ENCODE measurements around the gene ZNF764. TPM values are rescaled to one million over a fixed set of nuclear protein-coding genes. Genes with fewer than 3 reads are reported as not detected.

Gene ZNF764
- total RNA-seq, 1 experiment from 2014 or later: 8.3 TPM

DNA sequence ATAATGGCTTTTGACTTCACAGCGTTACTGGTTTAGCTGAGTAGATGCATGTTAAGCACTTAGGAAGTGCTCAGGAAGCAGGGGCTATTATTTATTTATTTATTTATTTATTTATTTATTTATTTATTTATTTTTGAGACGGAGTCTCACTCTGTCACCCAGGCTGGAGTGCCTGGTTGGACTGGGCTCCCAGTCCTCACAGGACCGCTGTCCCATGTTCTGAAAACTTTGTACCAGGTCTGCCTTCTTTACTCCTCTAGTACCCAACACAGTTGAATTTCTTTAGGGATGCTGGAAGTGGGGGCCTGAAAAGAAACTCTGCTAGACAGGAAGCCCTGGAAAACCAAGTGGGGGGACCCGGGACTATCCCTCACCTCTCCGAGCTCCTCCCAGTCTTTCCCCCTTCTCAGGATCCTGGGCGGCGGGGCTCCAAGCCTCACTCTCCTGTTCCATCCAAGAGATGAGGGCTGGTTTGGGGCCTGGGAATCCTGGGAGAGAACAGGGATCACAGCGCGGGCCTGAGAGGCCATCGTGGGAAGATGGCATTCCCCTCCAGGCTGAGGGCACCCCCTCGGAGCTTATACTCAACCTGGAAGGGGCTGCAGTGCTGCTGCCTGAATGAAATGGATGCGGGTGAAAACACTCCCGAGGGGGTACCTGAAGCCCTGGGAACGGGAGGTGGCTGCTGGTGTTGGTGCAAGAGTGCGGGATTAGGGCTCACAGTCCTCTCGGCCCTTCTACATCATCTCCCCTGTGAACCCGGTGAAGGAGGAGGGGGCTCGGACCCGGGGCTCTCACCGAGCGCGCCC lies 12.7 kb upstream of the ZNF764 start:
- peak; percentile 7 for DNase-seq (ENCODE audit: low spot score)

DNA sequence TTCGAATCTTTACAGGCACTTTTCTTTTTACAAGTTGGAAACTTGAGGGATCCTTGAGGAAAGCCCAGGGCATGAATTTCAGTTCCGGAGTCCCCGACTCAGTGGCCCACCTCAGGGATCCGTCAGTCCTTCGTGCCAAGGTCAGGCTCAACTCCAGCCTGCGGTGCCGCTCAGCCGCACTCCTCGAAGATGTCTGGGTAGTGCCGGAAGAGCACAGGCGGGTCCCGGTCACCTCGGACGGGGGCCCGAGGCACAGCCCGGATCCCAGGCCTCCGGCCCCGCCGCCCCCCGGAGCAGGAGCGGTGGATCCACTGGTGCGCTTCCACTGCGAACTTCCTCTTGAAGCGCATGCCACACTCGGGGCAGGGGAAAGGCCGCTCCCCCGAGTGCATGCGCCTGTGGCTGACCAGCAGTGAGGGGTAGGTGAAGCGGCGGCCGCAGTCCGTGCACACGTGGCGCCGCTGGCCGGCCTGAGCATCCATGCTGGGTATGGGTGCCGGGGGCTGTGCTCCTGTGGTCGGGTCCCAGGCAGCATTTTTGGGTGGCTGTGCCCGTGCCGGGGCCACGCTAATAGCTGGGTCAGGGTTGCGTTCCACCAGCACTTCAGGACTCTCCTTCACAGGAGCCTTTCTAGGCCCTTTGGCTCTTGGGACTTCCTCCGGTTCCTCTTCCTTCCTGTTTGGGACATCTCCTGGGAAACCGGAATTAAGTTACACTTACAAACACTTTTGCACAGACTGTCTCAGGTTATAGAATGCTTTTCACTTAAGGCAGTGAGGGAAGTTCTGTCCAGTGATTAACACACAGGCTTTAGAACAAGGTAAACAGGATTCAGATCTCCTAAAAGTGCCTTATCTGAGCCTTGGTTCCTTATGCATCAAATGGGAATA lies 11.8 kb upstream of the ZNF764 start:
- DNase-seq (ENCODE audit: low spot score): no peak

DNA sequence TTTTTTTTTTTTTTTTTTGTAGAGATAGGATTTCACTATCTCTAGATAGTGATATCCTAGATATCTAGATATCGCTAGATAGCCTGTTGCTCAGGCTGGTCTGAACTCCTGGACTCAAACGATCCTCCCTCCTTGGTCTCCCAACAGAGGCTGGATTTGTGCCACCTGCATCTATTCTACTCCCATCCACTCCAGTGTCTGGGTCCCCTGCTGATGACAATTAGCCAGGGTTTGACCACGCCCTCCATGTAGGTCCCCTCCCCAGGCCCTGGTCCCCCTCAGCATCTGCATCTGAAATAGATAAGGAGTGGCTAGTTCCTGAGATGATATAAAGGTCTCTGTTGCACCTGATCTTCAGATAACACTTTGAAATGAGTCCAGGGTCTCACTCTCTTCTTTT lies 11.1 kb upstream of the ZNF764 start:
- DNase-seq (ENCODE audit: low spot score): no peak

DNA sequence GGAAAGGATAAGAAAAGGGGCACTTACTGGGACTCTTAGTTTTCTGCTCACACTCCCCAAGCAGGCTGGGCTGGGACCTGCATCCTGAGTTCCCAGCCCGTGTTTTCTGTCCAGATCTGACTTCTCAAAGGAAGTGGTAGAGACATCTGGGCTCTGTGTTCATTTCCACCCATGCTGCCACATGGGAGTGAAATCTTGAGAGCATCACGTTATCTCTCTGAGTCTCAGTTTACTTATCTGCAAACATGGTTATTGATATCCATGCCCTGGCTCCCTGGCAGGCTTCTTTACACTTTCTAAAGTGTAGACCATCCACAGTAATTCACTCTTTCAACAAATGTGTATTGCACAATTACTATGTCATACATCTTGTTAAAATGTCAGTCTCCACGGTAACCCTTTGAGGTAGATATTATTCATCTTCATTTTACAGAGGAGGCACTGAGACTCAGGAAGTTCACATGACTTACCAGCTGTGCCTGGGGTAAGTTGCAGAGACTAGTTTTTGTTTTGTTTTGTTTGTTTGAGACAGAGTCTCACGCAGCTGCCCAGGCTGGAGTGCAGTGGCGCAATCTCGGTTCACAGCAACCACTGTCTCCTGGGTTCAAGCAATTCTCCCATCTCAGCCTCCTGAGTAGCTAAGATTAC lies 9.9 kb upstream of the ZNF764 start:
- no peak for DNase-seq (ENCODE audit: low spot score)

DNA sequence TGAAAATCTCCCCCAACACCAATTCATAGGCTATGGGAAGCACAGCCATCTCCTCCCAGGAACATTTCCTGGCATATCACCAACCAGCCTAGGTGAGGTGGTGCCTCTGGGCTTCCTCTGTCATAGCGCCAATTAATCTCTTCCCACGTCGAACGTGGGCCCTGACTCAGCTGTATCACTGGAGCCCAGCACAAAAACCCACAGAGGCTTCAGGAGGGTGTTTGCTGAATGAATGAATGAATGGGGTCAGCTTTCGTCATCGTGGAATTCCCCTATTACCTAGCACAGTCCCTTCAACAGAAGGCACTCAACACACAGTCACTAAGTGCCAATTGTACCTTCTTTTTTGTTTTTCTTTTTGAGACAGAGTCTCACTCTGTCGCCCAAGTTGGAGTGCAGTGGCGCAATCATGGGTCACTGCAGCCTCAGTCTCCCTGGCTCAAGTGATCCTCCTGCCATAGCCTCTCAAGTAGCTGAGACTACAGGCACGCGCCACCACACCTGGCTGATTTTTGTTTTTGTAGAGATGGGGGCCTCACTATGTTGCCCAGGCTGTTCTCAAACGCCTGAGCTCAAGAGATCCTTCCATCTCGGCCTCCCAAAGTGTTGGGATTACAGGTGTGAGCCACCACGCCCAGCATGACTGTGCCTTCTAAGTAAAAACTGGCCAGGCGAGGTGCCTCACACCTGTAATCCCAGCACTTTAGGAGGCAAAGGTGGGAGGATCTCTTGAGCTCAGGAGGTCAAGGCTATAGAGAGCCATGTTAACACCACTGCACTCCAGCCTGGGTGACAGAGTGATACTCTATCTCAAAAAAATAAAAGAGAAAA lies 9.2 kb upstream of the ZNF764 start:
- DNase-seq (ENCODE audit: low spot score): no peak

DNA sequence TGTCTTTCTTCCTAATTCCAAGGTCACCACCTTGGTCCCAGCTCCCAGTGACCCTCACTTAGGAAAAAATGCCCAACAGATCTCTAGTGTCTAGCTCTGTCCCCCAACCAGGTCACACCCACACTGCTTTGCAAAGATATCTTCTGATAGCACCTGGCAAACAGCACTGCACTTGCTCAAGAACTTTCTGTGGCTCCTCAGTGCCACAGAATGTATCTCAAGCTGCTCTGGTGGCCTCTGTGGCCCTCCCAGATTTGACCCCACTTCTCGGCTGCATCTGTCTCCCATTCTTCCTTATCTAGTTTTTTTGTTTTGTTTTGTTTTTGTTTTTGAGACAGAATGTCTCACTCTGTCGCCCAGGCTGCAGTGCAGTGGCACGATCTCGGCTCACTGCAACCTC lies 8.4 kb upstream of the ZNF764 start:
- DNase-seq (ENCODE audit: low spot score): no peak

DNA sequence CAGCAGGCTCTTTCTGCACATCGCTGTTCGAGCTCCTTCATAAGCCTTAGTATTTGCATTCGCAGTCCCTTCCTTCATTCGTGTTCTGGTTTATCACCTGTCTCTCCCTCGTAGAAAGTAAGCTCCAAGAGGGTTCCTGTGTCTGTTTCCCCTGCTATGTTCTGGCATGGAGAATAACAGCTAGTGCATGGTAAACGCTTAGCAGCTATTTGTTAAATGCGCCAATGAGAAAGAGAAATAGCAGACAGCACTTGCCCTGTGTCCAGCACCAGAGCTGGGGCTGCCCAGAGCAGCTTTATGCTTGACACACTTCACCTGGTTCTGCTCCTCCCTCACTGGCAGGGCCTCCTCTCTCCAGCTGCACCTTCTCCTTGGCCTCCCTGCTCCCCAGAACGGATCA lies 7.8 kb upstream of the ZNF764 start:
- no peak for DNase-seq (ENCODE audit: low spot score)

DNA sequence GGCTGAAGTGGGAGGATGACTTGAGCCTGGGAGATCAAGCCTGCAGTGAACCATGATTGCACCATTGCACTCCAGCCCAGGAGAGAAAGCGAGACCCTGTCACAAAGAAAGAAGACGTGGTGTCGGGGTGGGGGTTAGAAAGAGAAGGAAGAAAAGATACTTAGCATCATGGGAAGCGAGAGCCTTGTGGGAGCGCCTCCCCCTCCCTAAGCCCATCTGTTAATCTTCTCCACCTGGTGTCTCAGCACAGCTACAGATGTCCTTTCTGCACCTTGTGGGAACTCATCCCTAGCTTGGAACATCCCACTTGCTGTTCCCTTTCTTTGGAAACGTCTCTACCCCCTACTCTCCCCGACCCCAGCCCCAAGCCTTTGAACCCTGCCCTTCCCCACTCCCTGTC lies 7.4 kb upstream of the ZNF764 start:
- no peak for DNase-seq (ENCODE audit: low spot score)

DNA sequence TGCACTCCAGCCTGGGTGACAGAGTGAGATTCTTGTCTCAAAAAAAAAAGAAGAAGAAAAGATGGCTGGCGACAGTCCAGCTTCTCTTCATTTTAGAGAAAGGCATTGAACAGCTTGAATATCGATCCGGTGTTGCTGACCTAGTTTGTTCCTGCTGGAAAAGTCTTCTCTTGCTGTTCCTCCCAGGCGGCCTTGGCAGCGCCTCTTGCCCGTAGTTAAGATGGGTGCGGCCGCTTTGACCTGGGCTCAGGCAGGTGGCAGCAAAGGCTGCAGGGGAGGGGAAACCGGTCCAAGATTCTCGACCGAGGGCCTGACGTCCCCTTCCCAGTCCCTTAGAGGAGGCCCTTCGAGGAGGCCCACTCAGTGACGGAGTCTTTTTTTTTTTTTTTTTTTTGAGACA lies 3.8 kb upstream of the ZNF764 start:
- DNase-seq (ENCODE audit: low spot score): peak; percentile 59

DNA sequence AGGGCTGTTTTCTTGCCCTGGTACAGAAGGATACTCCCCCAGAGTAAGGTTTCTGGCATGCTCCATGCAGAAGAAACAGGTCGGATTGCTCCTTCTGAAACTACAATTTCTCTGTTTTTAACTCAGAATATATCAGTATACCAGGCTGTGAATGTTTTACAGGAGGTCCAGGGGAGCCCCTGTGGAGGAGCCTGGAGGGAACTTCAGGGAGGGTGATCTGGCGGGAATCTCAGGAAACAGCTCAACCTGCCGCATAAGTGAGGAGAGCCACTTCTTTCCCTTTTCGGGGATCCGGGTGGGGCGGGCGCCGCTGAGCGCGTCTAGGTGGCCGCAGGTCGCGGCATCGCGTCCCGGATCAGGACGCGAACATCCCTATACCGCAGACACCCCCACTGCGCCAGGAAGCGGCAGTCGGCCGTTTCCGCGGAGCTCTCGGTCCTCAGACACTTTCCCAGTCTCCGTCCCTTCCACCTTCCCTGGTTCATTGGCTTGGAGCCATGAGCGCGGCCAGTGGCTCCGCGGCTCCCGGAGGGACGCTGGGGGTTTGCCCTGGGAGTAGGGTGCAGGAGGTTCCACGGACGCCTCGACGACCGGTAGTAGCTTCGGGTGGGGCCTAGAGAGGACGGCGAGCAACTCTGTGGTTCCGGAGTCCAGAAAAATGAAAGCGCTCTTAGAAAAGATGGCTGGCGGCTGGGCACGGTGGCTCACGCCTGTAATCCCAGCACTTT lies 3.1 kb upstream of the ZNF764 start:
- DNase-seq (ENCODE audit: low spot score): peak; percentile 72

DNA sequence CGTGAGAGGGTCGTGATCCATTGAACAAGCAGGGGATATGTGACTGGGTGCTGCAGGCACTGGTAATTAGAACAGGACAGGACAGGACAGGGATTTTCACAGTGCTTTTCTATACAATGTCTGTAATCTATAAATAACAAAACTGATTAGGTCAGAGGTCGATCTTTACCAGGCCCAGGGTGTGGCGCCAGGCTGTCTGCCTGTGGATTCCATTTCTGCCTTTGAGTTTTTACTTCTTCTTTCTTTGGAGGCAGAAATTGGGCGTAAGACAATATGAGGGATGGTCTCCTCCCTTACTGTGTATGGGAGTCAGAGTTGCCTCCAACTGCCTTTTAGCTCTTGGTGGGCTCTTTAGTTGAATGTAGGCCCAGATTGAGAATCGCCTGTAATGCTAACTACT lies 1.5 kb upstream of the ZNF764 start:
- no peak for DNase-seq (ENCODE audit: low spot score)

DNA sequence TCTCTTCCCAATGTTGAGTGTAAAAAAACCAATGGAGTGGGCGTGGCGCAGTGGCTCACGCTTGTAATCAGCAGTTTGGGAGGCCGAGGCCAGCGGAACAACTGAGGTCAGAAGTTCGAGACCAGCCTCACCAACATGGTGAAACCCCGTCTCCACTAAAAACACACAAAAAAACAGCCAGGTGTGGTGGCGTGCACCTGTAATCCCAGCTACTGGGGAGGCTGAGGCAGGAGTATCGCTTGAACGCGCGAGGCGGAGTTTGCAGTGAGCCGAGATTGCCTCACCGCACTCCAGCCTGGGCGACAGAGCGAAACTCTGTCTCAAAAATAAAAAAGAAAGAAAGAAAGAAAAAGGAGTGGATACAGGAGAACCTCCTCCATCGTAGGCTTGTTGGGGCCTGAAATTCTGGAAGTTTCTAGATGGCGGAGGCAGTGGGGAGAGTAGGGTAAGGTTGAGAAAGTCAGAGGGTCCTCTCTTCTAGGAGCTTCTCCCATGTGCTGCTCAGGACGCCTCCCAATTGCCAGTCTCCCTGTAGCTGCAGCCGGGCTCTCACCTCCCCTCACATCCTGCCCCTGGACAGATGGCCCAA lies 709 bp upstream of the ZNF764 start:
- no peak for DNase-seq (ENCODE audit: low spot score)

DNA sequence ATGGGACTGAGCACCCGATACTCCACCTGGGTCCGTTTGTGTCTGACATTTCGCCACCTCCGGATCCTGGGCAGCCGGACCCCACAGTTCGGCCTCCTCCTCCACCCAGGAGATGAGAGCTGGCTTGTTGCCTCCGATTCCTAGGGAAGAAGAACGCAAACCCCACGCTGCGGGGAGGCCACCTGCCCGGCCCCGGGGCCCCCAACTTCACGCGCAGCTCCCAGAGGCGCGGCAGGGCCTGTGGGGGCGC lies 542 bp downstream of the ZNF764 start:
- peak; percentile 24 for DNase-seq (ENCODE audit: low spot score)

DNA sequence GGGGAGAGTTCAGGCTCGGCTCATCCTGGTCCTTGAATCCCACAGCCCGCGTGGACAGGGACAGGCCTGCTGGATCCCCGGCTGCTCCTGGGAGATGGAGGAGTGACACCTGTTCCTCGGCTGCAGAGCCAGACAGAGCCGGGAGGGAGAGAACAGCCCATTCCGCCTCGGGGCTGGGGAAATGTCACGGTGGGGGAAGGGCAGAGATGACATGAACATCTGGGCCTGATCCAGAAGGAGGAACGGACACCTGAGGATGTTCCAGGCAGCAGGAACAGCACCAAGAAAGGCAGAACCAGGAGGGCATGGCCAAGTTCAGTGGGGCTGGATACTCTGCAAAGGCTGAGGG lies 2.1 kb downstream of the ZNF764 start:
- DNase-seq (ENCODE audit: low spot score): no peak

DNA sequence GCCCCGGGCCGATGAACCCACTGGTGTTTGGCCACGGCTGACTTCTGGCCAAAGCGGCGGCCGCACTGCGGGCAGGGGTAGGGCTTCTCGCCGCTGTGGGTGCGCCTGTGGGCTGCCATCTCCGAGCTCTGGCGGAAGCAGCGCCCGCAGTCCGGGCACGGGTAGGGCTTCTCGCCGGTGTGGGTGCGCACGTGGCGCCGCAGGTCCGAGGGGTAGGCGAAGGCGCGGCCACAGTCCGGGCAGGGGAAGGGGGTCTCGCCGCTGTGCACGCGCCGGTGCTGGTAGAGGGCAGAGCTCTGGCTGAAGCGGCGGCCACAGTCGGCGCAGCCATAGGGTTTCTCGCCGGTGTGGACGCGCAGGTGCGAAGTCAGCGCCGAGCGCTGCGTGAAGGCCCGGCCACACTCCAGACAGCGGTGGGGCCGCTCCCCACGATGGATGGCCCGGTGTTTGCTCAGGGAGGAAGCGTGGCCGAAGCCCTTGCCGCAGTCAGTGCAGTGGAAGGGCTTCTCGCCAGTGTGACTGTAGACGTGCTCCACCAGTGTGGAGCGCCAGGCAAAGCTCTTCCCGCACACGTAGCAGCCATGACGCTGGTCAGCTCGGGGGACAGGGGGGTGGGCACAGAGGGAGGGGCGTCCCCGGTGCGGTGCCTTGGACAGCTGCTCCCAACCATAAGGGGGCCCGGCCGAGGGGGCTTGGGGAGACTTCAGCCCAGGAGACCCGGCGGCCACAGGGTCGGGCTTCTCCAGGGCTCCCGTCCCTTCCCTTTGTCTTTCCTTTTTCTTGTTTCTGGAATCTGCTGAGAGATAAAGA lies 2.7 kb downstream of the ZNF764 start:
- DNase-seq (ENCODE audit: low spot score): no peak

DNA sequence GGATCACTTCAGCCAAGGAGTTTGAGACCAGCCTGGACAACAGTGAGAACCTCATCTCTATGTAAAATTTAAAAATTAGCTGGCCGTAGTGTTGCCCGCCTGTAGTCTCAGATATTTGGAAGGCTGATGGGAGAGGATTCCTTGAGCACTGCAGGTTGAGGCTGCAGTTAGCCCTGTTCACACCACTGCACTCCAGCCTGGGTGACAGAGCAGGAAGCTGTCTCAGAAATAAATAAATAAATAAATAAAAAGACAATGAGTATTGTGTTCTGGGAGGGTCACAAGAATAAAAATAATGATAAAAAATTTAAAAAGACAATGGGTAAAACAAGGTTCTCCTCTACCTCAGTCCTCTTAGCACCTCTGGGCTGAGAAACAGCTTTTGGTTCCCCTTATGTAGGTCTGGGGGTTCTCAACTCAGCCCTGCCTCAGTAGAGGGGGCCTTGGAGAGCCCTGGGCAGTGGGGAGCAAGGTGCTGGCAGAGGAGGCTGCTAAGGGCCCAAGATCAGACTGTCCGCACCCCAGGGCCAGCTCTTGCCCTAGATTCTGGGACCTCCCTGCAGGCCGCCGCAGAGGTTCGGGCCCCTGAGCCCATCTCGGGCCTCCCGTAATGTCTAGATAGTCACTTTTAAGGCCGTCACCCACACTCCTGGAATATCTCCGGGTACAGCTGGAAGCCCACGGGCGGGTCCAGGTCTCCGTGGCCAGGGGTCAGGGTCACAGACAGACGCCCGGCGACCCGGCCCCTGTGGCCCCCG lies 3.4 kb downstream of the ZNF764 start:
- DNase-seq (ENCODE audit: low spot score): no peak

DNA sequence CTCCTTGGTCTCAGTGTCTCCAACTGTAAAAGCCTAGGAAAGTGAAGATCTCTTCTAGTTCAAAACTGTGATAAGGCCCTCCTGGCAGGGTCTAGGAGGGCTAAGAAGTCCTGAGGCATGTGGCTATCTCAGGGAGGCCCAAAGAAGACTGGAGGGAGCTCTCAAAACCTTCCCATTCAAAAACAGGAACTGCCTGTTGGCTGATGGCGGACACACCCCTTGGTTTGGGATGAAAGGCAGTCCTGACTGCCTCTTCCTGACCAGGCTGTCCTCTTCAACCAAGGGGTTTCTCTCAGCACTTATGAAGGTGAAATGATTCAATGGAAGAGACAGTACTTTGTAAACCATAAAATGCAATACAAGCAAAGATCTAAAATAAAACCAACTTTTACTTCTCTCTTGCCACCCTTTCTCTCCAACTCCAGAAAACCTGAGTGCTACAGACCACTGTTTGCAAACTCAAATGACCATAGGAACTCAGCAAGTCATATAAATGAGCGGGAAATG lies 4.7 kb downstream of the ZNF764 start:
- no peak for DNase-seq (ENCODE audit: low spot score)

DNA sequence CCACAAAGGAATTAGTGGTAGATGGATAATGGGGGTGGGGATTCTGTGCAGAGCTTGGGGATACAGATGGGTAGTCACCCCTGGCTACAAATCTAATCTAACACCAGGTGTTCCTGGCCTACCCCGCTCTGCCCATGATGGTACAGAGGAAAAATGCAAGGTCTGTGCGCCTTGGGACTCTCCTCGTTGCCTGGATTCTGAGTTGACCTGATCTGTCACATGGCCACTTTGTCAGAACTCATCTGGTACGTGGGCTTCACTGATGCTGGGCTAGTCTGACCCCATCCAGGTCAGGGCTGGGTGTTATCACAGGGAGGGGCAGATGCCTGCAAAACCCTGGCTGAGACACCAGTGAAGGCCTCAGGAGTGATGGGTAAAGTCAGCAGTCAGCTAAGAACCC lies 5.2 kb downstream of the ZNF764 start:
- no peak for DNase-seq (ENCODE audit: low spot score)

DNA sequence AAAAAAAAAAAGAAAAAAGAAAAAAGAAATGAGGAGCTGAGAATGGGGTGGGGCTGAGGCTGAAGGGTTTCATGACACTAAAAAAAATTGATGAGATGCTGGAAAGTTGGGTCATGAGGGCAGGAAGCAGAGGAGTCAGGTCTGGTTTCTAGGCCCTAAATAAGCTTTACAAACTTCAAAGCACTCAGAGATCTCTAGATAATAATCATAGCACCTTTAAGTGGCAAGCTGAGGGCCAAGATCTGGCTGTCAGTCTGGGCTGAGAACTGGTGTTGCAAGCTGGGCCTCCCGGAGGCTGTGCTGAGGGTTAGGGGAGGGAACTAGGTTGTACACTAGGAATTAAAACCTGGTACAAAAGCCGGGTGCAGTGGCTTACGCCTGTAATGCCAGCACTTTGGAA lies 6.4 kb downstream of the ZNF764 start:
- no peak for DNase-seq (ENCODE audit: low spot score)
